COLO668 (cell line): ENCODE measurements around the gene PCBP3.
"Not testable (repeated sequence)": the region's sequence is repeated elsewhere in the genome, so short reads cannot be mapped to it uniquely, and the experiment has no call there.

Source experiments
- DNase-seq: peaks from one replicate; lab custom pipeline; 2025; ENCODE audit not compliant: unreplicated experiment; lab: John Stamatoyannopoulos, UW

PCBP3 gene

DNA sequence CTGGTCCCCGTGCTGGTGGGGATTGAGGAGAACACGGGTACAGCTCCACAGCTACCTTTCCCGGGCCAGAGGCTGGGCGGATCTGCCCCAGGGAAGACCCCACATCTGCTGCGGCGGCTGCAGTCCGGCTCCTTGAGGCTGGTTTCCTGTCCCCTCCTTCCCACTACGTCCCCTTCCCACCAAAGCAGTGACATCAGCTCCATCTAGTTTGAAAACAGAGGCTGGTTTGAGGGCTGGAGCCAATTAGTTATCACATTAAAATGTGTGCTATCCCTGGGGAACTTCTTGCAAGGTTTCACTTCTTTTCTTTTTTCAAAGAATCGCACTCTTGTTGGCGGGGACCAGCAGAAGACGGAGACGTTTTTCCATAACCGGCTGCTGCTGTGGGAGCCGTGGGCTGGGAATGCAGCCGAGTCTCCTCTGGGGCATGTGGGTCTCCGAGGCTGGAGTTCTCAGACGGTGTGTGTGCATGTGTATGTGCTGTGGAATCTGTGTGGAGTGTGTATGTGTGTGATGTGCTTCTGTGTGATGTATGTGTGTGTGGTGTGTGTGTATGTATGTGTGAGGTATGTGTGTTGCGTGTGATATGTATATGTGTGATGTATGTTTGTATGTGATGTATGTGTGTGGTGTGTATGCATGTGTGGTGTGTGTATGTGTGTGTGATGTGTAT lies 8.9 kb upstream of the PCBP3 start:
- DNase-seq, result no peak

DNA sequence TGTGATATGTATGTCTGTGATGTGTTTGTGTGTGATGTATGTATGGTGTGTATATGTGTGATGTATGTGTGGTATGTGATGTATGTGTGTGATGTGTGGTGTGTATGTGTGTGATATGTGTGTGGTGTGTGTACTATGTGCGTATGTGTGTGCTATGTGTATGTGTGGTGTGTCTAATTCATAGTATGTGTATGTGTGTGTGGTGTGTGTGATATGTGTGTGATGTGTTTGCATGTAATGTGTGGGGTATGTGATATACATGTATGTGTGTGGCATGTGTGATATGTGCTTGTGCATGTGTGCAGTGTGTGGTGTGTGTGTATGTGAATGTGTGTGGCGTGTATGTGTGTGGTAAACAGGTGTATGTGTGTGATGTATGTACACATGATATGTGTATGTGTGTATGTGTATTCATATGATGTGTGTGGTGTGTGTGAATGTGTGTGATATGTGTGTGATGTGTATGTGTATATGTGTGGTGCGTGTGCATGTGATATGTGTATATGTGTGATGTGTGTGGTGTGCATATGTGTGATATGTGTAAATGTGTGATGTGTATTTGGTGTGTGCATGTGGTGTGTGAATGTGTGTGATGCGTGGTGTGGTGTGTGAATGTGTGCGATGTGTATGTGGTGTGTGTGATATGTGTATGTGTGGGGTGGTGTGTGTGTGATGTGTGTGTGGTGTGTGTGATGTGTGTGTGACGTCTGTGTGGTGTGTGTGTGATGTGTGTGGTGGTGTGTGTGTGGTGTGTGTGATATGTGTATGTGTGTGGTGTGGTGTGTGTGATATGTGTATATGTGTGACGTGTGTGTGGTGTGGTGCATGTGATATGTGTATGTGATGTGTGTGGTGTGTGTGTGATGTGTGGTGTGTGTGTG lies 8.0 kb upstream of the PCBP3 start:
- no peak for DNase-seq

DNA sequence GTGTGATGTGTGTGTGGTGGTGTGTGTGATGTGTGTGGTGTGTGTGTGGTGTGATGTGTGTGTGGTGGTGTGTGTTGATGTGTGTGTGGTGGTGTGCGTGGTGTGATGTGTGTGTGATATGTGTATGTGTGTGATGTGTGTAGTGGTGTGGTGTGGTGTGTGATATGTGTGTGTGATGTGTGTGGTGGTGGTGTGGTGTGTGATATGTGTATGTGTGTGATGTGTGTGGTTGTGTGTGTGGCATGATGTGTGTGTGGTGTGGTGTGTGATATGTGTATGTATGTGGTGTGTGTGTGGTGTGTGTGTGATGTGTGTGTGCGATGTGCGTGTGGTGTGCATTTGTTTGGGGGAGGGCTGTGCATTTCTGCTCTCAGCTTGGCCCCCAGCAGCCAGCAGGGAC lies 7.1 kb upstream of the PCBP3 start:
- no peak for DNase-seq

DNA sequence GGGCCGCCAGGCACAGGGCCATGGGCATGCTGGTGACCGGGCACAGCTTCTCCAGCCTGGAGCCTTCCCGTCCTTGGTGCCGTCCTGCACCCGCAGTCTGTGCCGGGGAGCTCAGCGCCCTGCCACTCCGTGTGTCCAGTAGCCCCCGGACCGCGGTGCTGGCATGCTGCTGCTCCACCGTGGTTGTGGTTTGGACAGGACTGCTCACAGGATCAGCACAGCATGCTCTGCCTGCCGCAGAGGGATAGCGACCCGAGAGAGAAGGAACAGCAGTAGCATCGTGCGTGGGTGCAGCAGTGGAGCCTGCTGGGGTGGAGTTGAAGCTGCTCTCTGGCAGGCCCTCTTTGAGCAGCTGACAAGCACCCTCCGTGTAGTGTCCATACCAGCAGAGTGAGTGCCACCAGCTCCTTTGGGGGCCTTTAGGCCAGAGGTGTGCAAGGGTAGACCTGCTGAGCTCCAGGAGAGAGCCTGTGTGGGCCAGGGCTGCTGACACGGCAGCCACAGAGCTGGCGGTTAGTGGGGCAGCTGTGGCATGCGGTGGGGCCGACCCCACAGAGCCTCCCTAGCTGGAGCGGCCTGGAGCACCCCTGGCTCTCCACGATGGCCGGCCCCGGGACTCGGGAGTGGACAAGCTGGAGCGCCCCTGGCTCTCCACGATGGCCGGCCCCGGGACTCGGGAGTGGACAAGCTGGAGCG lies 6.4 kb upstream of the PCBP3 start:
- no peak for DNase-seq

DNA sequence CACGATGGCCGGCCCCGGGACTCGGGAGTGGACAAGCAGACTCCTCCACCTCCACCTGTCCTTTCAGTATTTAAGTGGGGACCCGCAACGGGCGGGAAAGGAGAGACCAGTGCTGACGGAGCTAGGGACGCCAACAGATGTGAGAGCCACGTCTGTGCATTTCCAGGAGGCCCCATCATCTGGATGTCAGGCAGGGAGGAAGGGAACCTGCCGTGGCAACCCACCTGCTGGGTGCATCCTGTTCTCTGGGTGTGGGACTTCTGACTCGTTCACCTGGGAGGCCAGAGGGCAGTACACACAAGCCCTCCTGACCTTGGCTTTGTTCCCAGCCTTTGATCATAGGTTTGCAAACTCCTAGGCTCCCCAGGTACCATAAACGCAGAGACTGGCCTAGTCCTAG lies 5.6 kb upstream of the PCBP3 start:
- DNase-seq, result peak; percentile 53

DNA sequence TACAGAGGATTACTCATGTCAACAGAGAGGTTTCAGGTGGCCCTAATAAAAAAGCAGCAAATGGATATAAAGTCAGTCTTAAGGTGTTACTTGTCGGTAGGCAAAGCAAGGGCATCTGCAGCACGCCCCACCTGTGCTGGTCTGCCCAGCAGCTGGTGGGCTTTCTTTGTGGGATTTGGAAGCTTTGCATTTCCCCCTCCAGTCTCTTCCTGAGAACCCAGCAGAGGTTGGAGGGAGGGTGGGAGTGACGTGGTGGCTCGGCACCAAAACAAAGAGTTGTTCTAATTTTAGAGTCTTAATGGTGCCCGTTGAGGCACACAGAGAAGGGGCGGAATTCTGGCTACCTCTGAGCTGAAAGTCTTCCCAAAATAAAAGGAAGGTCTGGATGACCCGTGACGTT lies 4.8 kb upstream of the PCBP3 start:
- no peak for DNase-seq

DNA sequence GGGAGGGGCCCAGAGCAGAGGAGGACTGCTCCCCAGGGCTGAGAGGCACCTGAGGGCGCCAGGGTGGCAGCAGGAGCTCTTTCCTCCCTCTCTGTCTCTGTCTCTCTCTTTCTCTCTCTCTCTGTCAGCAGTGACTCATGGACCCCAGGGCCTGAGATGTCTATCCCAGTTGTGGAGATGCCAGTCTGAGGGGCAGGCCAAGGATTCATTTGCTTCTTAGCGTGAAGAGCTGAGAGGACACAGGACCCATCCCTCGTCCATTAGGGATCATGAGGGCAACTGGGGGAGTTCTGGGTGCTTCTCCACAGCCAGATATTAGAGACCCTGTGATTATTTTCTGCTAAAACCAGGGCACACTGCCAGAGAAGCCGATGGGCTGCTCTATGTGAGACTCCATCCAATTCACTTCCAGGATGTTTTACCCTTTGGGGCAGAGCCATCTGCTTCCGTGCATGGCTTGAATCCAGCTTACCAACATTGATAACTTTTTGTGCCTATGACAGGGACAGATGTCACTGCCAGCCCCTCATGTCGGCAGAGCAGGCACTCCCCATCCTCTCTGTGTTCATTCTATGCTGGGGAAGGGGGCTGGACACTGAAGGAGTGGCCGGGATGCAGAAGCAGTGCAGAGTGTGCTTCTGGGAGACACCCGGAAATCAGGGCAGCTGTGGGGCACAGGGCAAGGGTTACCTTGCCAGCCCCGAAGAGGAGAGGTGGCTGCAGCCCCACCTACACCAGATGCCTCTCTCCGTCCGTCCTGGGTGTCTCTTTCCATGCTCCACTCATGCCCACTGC lies 4.1 kb upstream of the PCBP3 start:
- DNase-seq, result peak; percentile 45

DNA sequence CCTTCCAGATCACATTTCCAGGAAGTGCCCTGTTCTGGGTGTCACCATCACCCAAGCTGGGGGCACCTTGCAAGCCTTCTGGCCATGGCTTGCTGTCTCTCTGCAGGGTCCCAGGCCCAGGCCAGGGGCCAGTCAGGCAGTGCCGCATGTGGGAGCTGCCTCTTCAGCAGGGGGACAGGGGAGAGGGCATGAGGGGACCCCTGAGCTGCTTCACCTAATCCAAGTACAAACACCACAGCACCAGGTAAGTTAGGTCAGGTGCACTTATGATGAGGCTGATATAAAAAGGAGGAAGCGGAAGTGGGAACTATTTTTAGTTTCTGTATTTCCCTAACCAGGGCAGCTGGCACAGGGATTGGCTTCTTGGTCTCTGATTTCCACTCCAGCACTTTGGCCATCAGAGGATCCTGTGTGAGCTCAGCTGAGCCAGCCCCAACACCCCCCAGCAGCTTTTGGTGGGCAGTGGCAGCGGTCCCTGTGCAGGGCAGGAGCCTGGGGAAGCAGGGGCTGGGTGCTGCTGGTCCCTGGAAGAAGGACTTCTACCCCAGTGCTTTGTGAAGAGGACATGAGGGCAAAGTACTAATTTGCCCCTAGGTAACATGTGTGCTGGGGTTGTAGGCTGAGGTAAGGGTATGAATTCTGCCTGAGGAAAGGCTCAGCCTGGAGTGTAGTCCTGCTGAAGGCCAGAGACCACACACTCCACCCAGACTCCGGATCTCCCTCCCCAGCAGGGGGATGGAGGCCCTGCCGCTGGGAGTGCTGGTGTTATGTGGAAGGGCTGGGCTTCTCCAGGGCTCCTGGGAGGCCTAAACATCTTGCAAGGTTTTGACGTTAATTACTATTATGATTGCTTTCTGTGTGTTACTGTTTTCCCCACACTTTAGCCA lies 3.3 kb upstream of the PCBP3 start:
- peak; percentile 69 for DNase-seq

DNA sequence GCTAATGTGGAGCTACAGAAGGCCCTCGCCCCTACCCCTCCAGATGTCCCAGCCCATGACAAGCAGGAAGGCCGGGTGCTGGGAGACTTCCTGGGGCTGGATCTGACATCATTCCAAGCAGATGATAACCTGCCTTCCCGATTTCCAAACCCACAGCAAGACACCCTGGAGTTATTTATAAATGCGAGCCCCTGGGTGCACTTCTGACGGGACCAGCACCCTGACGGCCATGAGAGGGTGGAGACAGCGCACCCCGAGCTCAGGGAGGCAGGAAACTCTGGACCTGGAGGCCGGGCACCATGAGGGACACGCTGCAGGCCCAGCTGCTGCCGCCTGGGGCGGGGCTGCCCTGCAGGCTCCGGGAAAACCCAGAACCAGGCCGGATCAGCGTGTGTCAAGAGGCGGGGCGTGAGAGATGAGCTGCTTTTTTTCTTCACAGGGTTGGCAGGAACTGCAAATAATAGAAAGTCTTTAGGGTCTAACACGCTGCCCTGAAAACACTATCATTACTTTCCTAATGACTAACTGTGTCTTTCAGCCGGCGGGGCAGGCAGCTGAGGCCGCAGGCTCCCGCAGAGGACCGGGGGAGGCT lies 2.5 kb upstream of the PCBP3 start:
- peak; percentile 92 for DNase-seq

DNA sequence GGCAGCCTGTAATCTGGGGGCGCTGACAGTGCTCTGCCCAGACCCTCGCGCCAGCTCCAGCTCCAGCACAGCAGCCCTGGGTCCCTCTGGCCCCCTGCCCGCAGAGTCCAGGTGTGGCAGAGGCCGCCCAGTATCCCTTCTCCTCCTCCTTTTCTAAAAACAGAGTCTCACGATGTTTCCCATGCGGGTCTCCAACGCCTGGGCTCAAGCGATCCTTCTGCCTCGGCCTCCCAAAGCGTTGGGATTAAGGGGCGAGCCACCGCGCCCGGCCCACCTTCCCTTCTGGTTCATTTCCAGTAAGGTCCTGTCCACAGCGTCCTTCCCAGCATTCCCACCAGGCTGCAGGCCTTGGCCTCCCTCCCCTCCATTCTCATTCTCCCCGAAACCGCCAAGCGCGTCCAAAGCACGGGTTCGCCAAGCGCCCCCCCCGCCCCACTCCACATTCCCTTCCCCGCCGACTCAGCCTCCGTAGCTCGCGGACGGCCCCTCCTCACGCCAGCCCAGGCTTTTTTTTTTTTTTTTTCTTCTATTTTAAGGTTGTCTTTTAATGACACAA lies 2.0 kb upstream of the PCBP3 start:
- DNase-seq, result peak; percentile 69

DNA sequence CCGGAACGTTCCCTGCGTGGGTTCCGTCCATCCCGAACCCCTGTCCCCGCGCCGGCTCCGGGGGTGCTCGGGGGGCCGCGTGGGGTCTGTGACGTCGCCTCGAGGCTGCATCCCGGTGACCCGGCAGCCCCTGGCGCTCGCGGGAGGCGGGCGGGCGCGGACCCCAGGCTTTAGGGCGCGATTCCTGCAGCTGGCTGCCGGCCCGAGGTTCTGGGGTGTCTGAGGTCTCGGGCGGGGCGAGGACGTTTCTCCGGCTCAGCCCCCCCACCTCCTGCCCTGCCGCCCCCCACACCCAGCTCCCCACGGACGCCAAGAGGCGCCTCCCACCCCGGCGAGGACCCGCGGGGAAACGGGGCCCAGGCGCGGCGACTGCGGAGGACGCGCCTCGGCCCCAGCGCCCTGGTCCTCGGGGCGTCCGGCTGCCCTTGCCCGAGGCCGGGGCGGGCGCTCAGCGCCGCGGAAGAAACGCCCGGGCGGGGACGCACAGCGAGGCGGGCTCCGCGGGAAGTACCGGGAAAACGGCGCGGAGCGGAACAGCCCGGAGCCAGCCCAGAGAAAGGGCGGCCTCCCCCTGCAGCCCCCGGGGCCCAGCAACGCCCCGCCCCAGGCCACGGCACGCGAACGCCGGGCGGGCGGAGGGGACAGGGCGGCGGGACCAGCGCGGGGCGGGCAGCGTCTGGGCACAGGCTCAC lies 1.3 kb upstream of the PCBP3 start:
- peak; percentile 84 for DNase-seq

DNA sequence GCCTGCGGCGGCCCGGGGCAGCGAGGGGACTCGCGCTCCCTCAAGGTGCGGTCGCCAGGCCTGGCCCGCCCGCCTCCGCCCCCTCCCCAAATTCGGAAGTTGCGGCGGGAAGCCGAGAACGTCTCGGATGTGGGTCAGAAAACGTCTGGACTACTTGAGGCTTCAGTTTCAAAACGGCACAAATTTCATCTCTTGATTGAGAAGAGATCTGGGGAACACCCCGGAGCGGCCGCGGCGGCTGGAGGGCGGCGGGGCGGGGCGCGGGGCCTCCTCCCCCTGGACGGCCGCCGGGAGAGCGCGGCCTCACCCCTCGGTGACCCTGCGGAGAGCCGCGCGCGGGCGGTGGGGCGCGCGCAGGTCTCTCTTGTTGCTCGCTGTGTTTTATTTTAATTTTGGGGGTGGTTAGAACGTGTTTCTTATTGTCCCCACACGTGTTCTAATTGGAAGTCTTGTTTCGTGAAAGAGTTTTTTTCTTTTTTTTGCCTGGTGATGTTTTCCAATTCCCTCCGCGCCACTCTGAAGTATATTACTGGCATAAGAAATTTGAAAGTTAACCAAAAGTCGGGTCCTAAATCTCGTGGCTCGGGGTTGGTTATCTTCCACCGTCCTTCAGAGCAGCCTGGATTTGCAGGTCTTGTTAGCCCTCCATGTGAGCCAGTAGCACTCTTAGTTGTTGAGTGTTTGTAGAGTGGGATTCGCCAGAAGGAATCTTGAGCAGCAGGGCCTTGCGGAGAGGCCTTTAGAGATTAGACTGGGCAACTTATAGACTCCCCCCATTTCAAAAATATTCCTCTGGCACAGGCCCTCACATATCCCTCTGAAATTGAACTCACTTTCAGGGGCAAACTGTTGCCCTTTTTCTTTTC lies 749 bp downstream of the PCBP3 start:
- peak; percentile 68 for DNase-seq

DNA sequence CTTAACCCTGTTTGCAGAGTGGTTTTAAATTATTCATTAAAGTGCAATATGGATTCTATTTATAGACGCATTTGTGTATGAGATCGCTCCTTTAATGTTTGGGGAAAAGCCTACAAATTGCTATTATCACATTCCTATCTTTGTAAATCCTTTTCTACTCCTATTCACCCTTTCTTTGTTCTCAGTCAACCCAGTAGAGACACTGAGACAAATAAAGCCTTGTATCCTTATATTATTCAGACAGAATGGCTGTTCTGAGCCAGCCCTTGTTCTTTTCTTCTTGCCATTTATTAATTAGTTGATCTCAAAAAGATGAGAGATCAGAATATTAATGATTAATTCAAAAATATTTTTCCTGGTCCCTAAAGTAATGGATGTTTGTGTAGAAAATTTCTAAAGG lies 8.4 kb downstream of the PCBP3 start:
- no peak for DNase-seq

DNA sequence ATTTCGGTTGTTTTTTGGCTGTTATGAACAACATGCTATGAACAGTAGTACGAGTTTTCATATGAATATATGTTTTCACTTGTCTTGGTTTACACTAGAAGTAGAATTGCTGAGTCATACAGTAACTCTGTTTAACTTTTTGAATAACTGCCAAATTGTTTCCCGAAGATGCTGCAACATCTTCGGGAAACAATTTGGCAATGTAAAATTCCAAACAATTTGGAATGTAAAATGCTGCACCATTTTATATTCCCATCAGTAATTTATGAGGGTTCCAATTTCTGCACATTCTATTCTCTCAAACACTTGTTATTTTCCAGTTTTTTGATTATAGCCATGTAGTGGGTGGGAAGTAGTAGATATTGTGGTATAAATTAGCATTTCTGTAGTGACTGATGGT lies 11.6 kb downstream of the PCBP3 start:
- DNase-seq, result no peak

DNA sequence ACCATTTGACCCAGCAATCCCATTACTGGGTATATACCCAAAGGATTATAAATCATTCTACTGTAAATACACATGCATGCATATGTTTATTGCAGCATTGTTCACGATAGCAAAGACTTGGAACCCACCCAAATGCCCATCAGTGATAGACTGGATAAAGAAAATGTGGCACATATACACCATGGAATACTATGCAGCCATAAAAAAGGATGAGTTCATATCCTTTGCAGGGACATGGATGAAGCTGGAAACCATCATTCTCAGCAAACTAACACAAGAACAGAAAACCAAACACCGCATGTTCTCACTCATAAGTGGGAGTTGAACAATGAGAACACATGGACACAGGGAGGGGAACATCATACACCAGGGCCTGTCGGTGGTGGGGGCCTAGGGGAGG lies 12.6 kb downstream of the PCBP3 start:
- not testable (repeated sequence) for DNase-seq

DNA sequence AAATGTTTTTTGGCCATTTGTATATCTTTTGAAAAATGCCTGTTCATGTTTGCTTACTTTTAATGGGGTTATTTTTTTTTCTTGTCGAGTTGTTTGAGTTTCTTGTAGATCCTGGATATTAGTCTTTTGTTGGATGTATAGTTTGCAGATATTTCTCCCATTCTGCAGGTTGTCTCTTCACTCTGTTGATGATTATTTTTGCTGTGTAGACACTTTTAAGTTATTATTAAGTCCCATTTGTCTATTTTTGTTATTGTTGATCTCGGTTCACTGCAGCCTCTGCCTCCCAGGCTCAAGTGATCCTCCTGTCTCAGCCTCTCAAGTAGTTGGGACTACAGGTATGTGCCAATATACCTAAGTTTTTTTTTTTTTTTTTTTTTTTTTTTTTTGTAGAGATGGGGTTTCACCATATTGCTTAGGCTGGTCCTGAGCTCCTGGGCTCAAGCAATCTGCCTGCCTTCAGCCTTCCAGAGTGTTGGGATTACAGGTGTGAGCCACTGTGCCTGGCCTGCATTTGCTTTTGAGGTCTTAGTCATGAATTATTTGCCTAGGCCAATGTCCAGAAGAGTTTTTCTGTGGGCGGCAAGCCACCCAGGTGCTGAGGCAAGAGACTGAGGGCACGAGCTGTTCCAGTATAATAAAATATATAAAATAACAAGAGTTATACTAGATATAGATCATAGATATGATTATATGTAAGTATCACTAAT lies 18.5 kb downstream of the PCBP3 start:
- DNase-seq, result not testable (repeated sequence)

DNA sequence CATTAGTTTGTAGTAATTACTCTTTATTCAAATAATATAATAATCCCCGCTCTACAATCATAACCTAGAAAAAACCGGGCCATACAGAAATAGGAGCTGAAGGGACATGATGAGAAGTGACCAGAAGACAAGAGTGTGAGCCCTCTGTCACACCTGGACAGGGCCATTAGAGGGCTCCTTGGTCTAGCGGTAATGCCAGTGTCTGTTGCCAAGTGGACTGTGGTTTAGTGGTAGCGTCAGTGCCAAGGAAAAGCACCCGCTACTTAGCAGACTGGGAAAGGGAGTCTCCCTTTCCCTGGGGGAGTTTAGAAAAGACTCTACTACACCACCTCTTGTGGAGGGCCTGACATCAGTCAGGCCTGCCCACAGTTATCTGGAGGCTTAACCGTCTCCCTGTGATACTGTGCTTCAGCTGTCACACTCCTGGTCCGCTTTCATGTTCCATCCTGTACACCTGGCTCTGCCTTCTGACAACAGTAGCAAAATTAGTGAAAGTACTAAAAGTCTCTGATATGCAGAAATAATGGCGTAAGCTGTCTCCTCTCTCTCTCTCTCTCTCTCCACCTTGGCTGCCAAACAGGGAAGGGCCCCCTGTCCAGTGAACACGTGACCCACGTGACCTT lies 19.2 kb downstream of the PCBP3 start:
- not testable (repeated sequence) for DNase-seq
